HG03521 (cell line): Measurements from ENCODE around the gene CTXN2.

Experiments used
- ATAC-seq: cut with Tn5 transposase; IDR thresholded peaks from one replicate; pipeline ENCODE4 v1.9.1; 2021; ENCODE audit warnings: mild to moderate bottlenecking, moderate library complexity; ENCODE audit not compliant: unreplicated experiment

The CTXN2 gene

DNA sequence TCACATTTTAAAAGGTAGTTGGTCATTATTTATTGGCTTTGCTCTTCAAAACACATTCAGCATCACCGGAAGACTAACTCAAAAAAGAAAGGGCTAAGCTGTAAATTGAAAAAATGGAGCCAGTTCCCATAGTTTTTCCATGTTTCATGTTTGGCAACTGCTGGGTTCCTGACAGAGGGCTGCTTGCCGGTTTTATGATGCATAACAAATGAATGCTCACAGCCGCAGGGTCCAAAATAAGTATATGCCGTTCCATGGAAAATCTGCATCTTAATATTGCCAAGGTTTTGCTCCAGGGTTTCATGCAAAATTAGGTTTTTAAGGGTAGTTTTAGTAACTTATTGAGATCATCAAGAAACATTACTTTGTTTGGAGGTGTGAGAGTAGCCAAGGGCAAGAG lies 30.4 kb downstream of the CTXN2 start:
- no peak for ATAC-seq

DNA sequence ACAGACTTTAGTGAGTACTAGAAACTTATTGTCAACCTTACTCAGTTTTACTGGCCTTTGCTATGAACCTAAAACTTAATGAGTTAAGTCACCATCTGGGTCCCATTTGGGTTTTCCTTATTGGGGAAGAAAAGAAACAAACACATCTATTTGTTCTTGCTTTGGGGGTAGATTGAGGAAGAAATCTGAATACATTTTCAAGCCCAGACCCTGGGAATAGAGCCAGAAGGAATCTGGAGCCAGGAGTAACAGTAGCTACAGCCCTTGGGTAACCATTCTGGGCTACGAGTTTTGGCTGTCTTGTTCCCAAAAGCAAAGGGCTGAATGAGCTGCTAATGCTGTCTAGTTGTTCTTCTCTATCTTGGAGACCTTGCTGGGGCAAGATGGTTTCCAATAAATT lies 31.2 kb downstream of the CTXN2 start:
- ATAC-seq = no peak

DNA sequence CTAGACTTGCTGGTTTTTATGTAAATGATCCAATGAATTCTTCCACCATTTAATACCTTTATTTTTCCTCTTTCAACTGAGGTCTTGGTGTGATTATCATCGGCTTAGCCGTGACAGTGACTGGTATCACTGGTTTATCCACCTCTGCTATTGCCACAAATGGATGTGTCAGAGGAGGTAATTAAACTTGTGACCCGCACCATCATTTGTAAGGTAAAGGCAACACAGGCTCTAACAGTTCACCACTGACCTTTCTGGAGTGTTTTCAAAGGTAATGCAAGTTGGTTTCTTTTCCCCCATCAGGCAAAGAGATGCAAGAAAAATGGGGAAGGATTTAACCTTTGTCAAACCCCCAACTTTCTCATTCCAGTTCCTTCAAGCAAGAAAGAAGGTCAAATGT lies 34.3 kb downstream of the CTXN2 start:
- no peak for ATAC-seq

DNA sequence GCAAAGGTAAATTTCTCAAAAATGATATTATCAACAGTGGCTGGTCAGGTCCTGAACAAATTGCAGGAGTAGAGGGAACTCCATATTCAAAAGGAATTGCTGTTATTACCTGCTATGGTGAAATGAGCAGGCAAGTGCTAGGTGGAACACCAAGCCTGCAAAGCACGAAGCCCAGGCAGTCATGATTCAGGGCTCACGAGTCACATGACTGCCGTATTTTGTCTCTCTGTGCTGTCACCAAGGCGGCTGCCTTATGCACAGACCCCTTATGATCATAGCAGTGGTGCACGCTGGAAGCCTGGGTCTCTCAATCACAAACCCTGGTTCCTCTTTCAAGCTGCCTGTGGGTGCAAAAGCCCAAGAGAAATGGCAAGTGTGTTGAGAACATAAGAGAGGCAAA lies 39.0 kb downstream of the CTXN2 start:
- ATAC-seq = no peak

DNA sequence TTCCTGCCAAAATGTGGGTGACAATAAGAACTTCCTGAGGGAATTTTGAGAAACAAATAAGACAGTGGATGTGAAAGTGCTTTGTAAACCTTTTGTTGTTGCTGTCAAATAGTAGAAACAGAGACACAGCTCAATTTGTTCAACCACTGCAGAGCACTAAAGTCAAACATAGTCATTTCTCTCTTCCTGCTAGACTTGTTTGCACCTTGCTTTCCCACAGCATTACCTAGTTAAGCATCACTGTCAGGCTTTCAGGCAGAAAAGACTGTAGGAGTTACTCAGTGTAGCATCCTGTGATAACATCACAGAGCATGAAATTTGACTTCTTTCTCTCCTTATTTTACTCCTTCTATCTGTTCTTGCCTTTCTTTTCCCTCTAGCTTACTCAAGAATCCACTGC lies 41.8 kb downstream of the CTXN2 start:
- ATAC-seq = no peak

DNA sequence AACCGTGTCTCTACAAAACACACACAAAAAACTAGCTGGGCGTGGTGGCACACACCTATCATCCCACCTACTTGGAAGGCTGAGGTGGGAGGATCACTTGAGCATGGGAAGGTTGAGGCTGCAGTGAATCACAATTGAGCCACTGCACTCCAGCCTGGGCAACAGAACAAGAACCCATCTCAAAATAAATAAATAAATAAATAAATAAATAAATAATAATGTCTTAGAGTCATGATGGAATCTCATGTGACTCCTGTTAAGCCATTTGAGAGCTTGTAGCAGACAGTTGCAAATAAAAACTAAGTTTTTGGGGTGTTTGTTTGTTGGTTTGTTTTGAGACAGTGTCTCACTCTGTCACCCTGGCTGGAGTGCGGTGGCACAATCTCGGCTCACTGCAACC lies 47.9 kb downstream of the CTXN2 start:
- ATAC-seq = no peak

DNA sequence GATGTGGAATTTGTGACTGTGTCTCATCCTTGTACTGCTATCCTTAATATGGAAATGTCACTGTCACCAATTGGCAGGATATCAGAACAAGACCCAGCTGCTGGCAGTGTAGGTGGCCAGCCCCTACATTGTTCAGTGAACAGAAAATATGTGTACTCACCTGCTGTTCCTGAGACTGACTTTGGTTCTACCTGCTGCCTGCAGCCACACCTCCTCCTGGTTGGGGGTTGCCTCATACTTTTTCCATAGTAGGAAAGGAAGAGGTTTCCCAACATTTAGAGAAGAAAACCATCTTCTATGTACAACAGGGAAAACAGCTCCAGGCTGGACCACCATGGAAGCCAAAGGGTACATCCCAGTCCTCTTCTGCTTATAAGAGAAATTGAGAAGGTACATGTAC lies 50.5 kb downstream of the CTXN2 start:
- ATAC-seq = no peak

DNA sequence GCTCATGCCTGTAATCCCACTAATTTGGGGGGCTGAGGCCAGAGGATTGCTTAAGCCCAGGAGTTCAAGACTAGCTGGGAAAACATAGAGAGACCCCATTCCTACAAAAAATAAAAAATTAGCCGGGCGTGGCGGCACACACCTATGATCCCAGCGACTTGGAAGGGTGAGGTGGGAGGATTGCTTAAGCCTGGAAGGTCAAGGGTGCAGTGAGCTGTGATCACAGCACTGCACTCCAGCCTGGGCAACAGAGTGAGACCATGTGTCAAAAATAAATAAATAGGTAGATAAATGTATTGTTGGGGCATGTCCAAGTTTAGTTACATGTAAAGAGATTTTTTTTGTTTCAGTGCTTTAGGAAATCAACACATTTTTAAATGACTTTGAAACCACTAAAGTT lies 51.1 kb downstream of the CTXN2 start:
- no peak for ATAC-seq

DNA sequence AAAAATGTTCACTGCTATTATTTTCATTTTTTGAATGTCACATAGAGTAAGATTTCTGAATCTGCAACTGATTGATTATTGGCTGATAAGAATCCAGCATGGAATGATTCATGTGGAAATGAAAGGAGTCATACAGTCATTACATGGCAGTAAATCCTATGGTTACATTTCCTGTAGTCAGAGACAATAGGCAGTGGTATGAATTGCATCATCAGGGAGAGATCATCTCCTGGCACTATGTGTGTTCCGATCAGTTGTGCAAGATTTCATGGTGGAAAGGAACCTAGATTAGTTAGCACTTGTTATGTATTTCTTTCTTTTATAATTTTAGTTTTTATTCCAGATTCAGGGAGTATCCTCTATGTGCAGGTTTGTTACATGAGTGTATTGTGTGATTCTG lies 53.5 kb downstream of the CTXN2 start:
- no peak for ATAC-seq

DNA sequence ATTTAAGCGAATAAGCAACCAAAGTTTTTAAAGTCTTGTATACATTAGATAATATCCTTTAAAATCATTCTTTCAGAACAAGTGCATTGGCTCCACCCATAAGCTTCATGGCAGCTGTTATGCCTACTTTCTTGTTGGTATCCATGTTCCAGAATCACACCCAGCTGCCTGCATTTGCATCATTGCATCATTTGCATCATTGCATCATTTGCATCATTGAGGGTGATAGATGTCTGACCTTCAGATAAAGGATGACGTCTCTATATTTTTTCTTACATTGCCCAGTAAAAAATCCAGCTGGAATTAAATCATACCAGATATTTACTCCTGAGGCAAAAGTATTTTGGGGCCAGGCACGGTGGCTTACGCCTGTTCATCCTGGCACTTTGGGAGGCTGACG lies 56.9 kb downstream of the CTXN2 start:
- no peak for ATAC-seq

DNA sequence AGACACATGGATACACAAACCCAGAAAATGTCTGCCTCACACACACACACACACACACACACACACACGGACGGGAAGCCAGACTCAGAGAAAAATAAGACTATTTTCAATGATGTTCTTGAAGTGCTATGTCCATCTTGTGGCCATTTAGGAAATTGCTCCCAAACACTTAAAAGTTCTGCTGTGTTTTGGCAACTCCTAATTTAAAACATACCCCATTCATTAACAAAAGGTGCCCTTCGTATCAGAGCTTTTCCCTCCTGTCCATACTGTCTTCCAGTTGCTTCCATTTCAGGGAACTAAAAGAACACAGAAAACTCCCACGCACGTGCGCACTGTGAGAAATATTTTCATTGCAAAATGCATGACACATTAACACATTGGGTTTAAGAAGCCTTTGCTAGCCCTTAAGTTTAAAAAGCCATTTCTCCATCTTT lies 59.2 kb downstream of the CTXN2 start:
- ATAC-seq = no peak

DNA sequence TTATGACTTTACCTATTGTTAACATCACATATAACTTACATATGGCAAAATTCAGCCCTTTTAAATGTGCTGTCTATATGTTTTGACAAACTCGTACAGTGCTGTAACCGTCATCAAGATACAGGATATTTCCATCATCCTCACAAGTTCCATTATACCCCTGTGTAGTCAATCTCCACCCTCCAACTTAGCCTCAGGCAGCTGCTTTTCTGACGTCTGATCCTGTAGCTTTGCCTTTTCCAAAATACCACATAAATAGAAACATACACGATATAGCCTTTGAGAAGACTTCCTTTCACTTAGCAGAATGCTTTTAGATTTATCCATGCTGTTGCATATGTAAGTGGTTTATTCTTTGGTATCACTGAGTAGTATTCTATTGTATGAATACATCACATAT lies 61.7 kb downstream of the CTXN2 start:
- ATAC-seq = no peak
